HEK293 (cell line): ENCODE results near the gene CFHR1.

Source experiments
- CTCF ChIP-seq: fragments of 450-650 bp; formaldehyde crosslinking; IDR thresholded peaks from 2 replicates; pipeline ENCODE4 v1.5.1; 2016; ENCODE audit warnings: missing biosample characterization, missing genetic modification characterization
- GFI1B ChIP-seq: fragments of 450-650 bp; formaldehyde crosslinking; IDR thresholded peaks from 2 replicates; pipeline ENCODE4 v1.5.1; 2016; ENCODE audit warnings: missing biosample characterization, missing genetic modification characterization
- KLF16 ChIP-seq: fragments of 450-650 bp; formaldehyde crosslinking; IDR thresholded peaks from 2 replicates; pipeline ENCODE4 v1.5.1; 2017; ENCODE audit warnings: missing biosample characterization, missing genetic modification characterization
- PRDM6 ChIP-seq: fragments of 450-650 bp; formaldehyde crosslinking; IDR thresholded peaks from 2 replicates; pipeline ENCODE4 v1.5.1; 2017; ENCODE audit warnings: missing biosample characterization, missing genetic modification characterization
- RBAK ChIP-seq: fragments of 450-650 bp; formaldehyde crosslinking; IDR thresholded peaks from 2 replicates; pipeline ENCODE4 v1.5.1; 2016; ENCODE audit warnings: missing biosample characterization, missing genetic modification characterization
- SETDB1 ChIP-seq: IDR thresholded peaks from one replicate; pipeline ENCODE4 v1.6.1; 2017; ENCODE audit warnings: mild to moderate bottlenecking, low read length, moderate library complexity, mixed read lengths; ENCODE audit not compliant: insufficient read length
- YY1 ChIP-seq: fragments of 450-650 bp; formaldehyde crosslinking; IDR thresholded peaks from 2 replicates; pipeline ENCODE4 v1.5.1; 2018; ENCODE audit warnings: missing biosample characterization, missing genetic modification characterization
- ZBTB49 ChIP-seq: fragments of 450-650 bp; formaldehyde crosslinking; IDR thresholded peaks from 2 replicates; pipeline ENCODE4 v1.5.1; 2016; ENCODE audit warnings: missing biosample characterization, missing genetic modification characterization, low read depth
- ZNF169 ChIP-seq: fragments of 450-650 bp; formaldehyde crosslinking; IDR thresholded peaks from 2 replicates; pipeline ENCODE4 v1.5.1; 2016; ENCODE audit warnings: missing biosample characterization, missing genetic modification characterization
- ZNF280D ChIP-seq: fragments of 450-650 bp; formaldehyde crosslinking; IDR thresholded peaks from 2 replicates; pipeline ENCODE4 v1.5.1; 2016; ENCODE audit warnings: missing biosample characterization, missing genetic modification characterization
- ZNF292 ChIP-seq: fragments of 450-650 bp; formaldehyde crosslinking; IDR thresholded peaks from 2 replicates; pipeline ENCODE4 v1.5.1; 2016; ENCODE audit warnings: low read depth, missing biosample characterization, missing genetic modification characterization, borderline replicate concordance
- ZNF621 ChIP-seq: fragments of 450-650 bp; formaldehyde crosslinking; IDR thresholded peaks from 2 replicates; pipeline ENCODE4 v1.5.1; 2017; ENCODE audit warnings: missing biosample characterization, missing genetic modification characterization

- TF ChIP-seq CTCF (tag by site-specific recombination) (no peak), ZNF621 (tag by site-specific recombination) (no peak), YY1 (tag by site-specific recombination) (no peak), ZBTB49 (tag by site-specific recombination) (no peak), GFI1B (tag by site-specific recombination) (no peak), RBAK (tag by site-specific recombination) (no peak), KLF16 (tag by site-specific recombination) (no peak), PRDM6 (tag by site-specific recombination) (no peak), ZNF169 (tag by site-specific recombination) (no peak), ZNF280D (tag by site-specific recombination) (no peak), SETDB1 (no peak), ZNF292 (tag by site-specific recombination) (no peak)
Observed at GRCh38 chr1:196860323-196860884, 40.9 kb downstream of the CFHR1 start.
